ENCODE data around the gene CBX8.
A peak's percentile ranks its signal among the peaks of the same experiment; 100 is the strongest.

Gene CBX8

DNA sequence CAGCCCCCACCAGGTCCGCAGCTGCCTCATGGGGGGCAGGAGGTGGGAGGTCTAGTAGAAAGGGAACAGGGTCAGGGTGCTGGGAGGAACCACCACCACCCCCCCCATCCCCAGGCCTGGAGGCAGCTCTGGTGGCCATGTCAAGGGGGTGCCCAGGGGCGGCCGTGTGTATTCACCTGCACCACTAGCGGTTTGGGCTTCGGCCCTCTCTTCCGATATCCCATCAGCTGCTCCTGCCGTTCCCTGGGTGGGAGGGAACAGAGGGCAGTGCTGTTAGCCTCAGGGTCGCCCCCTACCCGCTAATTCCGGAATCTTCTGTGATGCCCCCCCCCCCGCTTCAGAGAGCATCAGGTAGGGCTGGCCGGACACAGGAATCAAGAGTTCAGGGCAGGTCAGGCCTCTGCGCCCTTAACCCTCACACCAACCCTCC is 38.6 kb upstream of the CBX8 start:
- DNase-seq (ENCODE audit: low spot score): no peak

DNA sequence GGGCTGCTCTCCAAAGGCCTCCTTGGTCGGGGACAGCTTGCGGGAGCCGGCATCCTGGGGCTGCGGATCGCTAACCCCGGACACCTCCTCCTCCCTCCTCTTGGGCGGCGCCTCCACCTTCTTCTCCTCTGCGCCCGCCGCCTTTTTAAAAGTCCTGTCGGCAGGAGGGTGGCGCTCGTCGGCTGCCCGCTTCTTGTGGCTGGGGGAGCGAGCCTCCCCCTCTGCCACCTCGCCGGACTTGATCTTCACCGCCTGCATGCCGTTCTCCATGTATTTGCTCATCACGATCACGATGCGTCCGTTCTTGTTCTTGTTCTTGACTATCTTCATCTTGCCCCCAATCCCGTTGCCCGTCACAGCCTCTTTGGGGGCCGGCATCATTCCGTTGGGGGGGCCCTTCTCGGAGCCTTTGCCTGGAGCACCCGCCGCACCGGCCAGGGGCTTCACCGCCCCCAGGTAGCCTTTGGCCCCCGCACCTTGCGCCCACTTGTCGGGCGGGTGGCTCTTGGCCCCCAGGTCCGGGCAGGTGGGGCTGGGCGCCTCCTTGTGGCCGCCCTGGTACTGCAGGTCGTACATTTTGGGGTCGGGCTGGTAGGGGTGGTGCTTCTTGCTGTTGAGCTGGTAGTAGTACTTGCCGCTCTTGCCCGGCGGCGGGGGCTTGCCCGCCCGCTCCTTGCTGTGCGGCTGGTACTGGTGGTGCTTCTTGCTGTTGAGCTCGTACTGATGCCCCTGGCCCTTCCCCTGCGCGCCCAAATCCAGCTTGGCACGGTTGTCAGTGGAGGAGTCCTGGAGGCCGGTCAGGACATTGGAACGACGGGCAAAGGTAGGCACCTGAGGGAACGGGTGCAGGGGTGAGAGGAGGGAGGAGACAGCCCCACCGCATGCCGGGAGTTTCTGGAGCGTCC is 37.9 kb upstream of the CBX8 start:
- DNase-seq (ENCODE audit: low spot score): no peak

DNA sequence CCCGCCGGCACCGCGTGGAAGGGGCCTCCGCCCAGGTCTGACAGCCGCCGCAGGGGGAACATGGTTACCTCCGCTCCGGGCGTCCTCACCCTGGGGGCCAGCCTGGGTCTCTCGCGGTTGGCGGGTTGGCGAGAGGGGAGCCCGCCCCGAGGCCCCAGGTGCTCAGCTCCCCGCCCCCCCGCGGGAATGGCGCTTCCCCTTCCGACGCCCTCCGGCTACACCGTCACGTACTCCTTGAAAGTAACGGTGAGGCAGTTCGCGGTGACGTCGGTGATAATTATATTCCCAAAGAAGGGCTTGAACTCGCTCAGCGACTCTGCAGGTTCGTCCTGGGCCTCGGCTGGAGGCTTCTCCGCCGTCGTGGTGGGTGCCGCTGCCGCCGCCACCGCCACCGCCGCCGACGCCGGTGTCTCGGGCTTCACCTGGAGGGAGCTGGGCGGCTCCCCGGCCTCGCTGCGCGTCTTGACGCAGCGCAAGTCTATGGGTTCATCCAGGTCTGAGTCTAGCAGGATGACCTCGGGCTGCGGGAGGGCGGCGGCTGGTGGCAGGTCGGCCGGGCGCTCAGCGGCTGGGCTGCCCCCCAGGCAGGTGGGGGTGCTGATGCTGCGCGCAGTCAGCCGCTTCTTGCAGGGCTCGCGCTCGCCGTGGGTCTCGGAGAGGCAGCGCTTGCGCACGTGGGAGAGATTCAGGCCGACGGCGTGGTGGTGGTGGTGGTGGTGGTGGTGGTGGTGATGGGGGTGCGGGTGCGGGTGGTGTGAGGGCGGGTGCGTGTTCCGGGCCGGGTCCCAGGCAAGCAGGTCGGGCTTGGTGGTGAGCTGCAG is 37.1 kb upstream of the CBX8 start:
- no peak for DNase-seq (ENCODE audit: low spot score)

DNA sequence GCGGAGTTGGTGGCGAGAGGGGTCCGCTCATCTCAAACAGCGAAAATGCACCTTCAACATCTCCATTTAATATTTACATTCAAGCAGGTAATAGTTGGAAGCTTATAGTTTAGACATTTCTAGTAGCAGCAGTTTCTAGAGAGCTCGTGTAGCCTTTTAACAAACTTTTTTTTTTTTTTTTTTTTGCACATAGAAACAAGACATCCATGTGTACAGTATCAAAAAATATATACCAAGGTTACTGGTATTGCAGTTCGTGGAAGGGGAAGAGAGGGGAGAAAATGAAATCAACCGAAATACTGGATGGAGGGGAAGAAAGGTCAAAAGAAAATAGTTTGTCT is 36.2 kb upstream of the CBX8 start:
- no peak for DNase-seq (ENCODE audit: low spot score)

DNA sequence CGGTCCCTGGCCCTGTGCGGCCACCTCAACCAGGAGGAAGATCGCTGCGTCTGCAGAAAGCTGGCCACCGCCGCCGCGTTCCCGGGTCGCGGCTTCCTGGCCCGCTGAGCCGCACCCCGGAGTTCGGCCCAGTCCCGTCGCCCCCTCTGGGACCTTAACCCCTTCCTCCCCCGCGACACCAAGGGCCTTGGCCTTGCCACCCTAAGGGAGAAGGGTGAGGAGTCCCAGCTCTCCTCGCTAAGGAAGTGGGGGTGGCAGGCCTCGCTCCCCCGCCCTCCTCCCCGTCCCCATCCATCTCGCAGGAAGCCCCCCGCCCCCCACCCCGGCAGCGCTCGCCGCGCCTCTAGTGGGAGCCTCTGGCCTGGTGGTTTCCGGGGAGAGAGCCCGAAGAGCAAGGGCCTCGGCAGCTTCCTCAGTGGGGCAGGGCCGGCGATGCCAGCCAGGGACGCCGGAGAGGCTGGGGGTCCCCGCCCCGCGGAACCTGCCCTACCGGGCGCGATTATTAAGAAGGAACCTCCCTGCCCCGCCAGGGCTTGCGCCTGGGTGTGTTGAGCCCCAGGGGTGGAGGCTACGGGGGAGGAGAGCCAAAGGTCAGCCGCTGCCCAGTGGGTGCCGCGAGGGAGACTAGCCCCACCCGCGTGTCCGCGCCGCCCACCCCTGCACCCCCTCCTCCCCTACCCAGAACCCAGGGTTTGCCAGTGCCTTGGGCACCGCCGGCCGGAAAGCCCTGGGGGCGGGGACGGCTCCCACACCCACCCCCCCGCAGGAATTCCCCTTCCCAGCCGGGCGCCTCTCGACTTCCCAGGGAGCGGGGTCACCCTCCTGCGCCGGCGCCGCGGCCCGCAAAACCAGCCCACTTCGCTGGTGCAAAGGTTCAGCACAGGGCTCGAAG is 35.6 kb upstream of the CBX8 start:
- no peak for DNase-seq (ENCODE audit: low spot score)

DNA sequence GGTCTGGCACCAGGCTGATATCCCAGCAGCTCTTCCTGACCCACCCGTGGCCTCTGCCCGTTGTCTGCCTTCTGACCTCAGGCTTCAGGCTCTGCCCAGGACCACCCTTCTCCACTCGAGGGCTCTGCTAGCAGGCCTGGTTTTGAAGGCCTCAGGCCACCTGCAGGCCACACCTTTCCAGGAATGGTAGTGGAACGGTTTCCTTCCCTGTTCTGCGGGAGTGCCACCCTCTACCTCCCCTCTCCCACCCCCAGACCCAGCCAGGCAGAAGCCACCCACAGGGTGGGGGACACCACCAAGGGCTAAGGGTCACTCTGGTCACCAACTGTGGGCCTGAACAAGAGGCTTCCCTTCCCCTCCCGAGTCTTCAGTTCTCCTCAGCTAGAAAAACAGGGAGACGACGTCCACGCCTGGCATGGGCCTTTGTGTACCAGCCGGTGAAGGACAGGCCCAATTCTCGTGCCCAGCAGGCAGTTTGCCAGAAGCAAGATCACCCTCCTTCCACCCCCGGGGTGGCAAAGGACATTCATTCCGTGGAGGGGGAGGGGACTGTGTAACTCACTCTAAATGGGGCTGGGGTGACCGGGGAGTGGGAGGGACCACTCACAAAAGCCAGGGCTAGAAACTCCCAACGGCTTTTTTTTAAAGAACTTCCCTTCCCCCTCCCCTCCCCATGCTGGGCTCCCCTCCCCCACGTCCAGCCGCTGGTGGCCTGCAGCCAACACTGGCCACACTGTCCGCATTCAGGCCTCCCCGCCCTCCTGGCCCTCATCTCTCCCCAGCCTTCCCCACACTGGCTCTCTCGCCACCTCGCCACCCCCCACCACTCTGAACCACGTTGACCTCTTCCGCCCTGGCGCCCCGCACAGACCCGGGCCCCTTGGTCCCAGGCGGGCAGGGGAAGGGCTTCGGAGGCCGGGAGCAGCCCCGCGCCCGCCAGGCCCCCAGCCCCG is 34.7 kb upstream of the CBX8 start:
- peak; percentile 73 for DNase-seq (ENCODE audit: low spot score)

DNA sequence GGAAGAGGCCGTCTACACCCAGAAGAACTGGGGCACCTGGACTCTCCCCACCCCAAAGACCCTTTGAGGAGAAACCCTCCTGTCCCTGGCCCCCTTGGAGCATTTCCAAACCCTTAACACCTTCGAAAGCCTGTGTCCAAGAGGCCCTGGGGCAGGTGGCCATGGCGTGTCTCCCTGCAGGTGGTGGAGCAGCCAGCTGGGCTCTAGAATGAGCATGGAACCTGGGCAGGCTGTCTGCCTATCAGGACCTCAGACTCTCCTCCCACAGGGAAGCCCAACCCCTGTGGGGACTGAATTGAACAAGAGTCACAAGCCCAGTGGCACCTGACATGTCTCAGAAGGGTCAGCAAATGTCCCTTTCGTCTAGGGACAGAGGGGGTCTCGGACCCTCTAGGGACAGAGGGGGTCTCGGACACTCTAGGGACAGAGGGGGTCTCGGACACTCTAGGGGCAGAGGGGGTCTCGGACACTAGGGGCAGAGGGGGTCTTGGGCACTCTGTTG is 33.9 kb upstream of the CBX8 start:
- DNase-seq (ENCODE audit: low spot score): no peak

DNA sequence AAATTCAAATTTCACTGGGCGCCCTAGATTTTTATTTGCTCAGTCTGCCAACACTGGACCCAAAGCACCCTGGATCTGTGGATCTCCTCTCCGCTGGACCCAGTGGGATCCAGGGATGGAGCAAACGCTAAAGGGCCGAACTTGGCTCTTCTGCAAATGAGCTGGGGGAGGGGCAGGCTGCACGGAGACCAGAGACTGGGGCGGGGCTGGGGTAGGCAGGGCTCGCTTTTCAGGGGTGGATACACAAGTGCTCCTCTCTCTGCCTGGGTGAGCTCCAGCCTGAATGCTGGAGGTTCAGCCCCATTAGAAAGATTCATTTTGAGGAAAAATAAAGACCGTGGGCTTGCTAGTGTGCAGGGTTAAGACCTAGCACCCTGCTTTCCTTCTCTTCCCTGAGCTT is 33.4 kb upstream of the CBX8 start:
- DNase-seq (ENCODE audit: low spot score): no peak

DNA sequence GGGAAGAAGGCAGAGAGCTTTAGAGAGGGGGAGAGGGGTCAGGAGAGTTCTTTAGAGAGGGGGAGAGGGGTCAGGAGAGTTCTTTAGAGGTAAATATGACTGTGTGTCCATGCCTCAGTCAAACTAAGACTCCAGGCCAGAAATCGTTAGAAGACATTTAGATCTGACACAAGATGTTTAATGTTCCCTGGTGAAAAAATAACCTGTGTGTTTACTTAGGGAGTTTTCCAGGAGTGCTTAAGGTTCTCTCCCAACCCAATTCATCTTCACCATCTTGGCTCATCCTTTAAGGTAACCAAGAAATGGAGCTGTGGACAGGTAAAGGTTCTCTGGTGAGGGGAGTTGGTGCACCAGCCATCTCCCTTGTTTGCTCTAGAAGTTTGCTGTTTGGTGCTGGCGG is 32.6 kb upstream of the CBX8 start:
- no peak for DNase-seq (ENCODE audit: low spot score)

DNA sequence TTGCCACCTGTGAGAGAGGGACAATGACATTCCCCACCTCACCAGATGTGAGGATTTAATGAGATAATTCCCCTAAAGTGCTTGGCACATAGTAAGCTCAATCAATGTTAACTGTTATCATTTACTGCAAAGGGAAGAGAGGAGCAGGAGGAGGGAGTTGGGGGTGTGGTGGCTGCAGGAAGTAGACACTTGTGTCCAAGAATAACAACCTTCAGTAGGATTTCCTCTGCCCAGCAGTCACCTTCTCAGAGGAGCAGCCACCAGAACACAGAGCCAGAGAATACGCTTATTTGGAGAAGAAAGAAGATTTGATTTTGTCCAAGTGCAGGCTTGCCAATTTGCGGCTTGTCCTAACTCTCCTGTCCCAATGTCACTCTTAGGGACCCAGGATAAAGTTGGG is 32.1 kb upstream of the CBX8 start:
- no peak for DNase-seq (ENCODE audit: low spot score)

DNA sequence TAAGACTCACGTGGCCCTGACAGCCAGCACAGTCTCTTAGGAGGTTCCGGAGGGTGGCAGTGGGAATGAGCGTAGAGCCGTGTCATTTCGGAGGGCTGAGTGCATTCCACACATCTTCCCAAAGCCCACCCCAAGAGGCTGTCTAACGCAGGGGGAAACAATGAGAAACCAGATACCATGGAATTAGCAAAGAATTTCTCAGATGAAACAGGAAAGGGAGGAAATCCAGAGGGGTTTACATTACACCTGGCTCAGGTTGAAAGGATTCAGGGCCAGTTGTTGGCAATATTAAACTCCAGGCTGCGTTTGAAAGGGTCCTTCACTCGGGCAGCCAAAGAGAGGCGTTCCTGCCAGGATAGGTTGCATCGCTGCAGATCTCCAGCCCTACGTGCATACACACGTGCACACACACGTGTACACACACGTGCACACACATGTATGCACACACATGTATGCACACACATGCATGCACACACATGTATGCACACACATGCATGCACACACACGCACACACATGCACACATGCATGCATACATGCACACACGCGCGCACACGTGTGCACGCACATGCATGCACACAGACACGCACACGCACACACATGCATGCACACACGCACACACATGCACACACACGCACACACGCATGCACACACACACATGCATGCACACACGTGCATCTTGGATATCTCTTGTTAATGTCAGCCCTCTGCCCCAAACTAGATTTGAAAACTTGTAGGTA is 30.1 kb upstream of the CBX8 start:
- no peak for DNase-seq (ENCODE audit: low spot score)

DNA sequence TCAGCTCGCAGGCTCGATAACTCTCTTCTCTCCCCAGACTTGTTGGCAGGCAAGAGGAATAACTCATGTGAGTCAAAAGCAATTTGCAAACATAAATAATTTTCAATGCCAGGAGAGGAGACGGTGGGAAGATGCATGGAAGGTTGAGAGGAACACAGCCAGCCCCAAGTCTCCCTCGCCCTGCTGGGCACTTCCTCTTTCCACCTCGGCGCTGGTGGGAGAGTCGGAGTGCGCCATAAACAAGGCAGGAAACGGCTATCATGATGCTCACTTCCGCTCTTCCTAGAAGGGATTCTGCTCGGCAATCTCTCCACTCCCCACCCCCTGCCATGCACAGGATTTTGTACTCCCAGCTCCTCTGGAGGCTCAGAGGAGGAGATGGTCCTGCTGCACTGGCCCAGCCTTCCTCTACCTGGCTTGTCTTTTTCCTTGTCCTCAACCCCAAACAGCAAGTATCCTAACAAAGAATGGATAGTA is 29.4 kb upstream of the CBX8 start:
- DNase-seq (ENCODE audit: low spot score): no peak

DNA sequence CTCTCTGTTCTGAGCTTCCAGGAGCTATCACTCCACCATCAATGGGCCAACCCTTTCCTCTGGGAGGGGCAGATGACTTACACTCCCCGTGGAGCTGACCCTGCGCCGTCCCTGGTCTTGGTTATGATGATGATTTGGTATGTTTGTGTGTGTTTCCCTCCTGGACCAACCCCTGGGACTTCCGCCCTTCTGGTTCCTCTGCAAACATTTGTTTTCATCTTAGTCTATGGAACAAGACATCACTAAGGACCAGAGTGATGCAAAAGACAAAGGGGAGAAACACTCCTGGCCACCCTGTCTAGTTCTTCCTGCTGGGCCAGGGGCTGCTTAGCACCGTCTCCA is 28.7 kb upstream of the CBX8 start:
- DNase-seq (ENCODE audit: low spot score): no peak

DNA sequence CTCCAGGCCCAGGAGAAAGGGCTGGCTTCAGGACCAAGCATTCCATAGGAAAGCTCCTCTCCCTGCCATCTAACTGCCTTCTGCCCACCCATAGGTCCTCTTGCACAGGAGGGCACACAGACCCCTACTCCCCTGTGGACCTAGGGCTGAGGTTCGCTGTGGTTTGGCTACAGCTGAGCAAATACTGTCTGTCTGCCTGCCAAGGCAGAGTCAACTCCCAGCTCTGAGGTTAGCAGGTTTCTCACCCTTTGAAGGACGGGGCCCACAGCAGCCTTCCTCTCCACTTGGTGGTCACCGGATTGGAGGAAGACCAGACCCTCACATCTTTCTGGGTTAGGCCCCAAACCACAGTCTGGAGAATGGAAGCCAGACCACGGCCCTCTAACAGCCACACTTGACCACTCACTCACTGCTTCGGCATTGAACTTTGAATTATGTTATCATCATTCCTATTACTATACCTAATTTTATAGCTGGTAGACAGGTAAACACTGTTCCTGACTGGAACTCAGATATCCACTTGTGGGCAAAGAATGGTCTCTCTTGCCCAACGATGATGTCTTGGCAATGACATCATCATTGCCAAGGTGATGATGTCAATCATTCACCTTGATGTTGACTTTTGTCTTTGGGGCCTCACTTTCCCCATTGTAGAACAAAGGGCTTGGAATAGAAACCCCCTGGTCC is 28.2 kb upstream of the CBX8 start:
- DNase-seq (ENCODE audit: low spot score): no peak

DNA sequence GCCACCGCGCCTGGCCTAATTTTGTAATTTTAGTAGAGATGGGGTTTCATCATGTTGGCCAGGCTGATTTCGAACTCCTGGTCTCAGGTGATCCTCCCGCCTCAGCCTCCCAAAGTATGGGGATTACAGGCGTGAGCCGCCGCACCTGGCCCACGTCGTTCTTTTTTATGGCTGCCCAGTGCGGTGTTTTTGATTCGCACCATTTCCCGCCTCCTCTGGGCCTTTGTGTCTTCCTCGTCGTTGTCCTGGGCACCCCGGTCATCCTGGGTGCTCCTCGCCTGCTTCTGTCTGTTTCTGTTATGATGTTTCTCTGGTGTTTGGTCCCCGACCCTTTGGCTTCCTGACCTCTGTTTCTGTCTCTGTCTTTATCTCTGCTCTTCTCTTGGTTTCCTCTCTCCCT is 27.4 kb upstream of the CBX8 start:
- no peak for DNase-seq (ENCODE audit: low spot score)

DNA sequence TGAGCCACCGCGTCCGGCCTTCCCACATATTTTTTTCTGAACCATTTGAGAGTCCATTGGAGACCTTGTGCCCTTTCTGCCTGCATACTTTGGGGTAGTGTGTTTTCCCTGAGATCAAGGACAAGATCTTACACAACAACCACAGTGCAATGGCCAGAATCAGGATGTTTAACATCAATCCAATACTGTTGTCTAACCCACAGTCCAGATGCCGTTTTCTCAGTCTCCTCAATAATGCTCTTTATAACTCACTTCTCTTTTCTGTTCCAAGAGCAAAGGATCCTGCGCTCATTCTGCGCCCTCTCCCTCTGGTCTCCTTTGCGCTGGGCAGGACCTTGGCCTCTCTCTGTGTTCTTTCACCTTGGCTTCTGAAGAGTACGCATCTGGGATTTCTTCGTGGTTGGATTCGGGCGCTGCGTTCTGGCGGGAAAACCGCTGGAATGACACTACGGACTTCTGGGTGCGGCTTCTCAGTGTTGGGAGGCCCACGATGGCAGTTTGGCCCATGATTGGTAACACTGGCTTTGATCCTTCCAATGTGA is 25.8 kb upstream of the CBX8 start:
- DNase-seq (ENCODE audit: low spot score): no peak

DNA sequence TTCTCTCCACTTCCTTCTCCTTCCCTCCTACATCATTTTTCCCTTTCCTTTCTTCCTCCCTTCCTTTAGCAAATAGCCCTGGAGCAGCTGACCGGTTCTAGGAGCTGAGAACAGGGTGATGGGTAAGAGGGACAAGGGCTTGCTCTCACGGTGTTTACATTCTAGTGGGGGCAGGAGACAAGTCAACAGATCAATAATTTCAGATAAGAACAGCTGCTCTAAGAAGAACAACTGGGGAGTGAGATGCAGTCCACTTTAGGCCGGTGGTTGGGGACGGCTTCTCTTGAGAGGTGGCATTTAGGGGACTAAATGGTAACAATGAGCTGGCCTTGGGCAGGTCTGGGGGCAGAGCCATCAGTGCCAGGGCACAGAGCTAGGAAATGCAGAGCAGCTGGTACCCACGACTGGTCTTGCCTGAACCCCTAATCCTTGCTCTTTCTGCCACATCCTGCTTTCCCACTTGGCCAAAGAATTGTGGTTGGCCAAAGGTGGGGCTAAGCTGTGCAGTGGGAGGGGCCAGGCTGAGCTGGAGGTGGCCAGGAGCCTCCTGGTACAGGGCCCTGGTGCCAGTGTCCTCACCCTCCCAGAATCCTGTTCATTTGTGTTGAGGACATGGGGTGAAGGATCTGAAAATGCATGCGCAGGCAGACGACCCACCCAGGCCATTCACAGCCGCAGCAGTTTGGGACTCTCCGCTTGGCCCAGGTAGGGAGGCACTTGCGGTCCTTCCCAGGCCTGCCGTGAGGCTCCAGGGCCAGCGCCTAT is 24.6 kb upstream of the CBX8 start:
- DNase-seq (ENCODE audit: low spot score): no peak

DNA sequence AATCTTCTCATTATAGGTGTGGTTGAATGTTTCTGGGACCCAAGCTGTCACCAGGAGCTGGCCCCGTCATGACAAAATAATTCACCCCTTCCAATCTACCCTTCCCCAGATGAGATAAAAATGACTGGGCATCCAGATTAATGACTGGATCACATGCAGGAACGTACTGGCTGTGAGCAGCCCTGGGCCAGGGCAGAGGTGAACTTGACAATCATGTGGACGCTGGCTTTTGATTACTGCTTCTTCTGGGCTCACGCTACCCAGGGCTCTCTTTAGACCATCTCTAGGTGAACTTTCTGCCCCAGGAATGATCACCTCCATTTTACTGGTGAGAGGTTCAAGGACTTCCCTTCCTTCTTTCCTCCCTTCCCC is 24.1 kb upstream of the CBX8 start:
- no peak for DNase-seq (ENCODE audit: low spot score)

All from pons (tissue), 1 donor.